H1 (cell line): Measurements from ENCODE around the gene PRDM2. TPM values are rescaled to one million over a fixed set of nuclear protein-coding genes. Genes with fewer than 3 reads are reported as not detected.

Experiments used
- CTCF ChIA-PET: fragments of 300-600 bp; sonication (Branson Sonifier 250); formaldehyde crosslinking; loops from one replicate; lab custom pipeline; 2021; ENCODE audit not compliant: partially characterized antibody; lab: Charles Lee
- POLR2A ChIA-PET: fragments of 300-600 bp; sonication (Branson Sonifier 250); formaldehyde crosslinking; loops from one replicate; lab custom pipeline; 2021; ENCODE audit warnings: inconsistent platforms; ENCODE audit not compliant: partially characterized antibody; lab: Charles Lee
- DNase-seq, 2 experiments: peaks; one replicate each; pipeline versions ENCODE4 v3.0.0 to v3.0.0-alpha.2; 2010 to 2022; ENCODE audit warnings: low spot score in 2 of 2, low read depth in 1 of 2, mixed read lengths in 1 of 2
- FAIRE-seq: peaks from 2 replicates; lab custom pipeline; 2011; peaks lifted over from hg19 to GRCh38; lab: Jason Lieb, UNC
- H2AFZ ChIP-seq: 2 replicates; pipeline ENCODE4 v1.8.1; 2012; ENCODE audit warnings: low read length, inconsistent platforms
- H2AK5ac ChIP-seq: 2 replicates; pipeline ENCODE4 v1.6.1; 2013; ENCODE audit warnings: low read depth, low read length
- H2BK120ac ChIP-seq: replicated peaks from 2 replicates; pipeline ENCODE3; 2013; ENCODE audit warnings: low read depth, low read length, inconsistent platforms
- H2BK12ac ChIP-seq: 2 replicates; pipeline ENCODE4 v1.6.1; 2013; ENCODE audit warnings: low read depth, low read length
- H2BK15ac ChIP-seq: 2 replicates; pipeline ENCODE4 v1.6.1; 2013; ENCODE audit warnings: low read length
- H2BK20ac ChIP-seq: 2 replicates; pipeline ENCODE4 v1.6.1; 2013; ENCODE audit warnings: low read length
- H2BK5ac ChIP-seq: 2 replicates; pipeline ENCODE4 v1.6.1; 2013; ENCODE audit warnings: low read depth, low read length
- H3K14ac ChIP-seq: 2 replicates; pipeline ENCODE4 v1.6.1; 2013; ENCODE audit warnings: inconsistent platforms; ENCODE audit not compliant: insufficient read length
- H3K18ac ChIP-seq: 2 replicates; pipeline ENCODE4 v1.6.1; 2013; ENCODE audit warnings: low read length; ENCODE audit errors: extremely low read depth
- H3K23ac ChIP-seq: 2 replicates; pipeline ENCODE4 v1.6.1; 2013; ENCODE audit warnings: inconsistent platforms; ENCODE audit not compliant: insufficient read length
- H3K23me2 ChIP-seq: 2 replicates; pipeline ENCODE4 v1.6.1; 2013; ENCODE audit warnings: low read depth, low read length
- H3K27ac ChIP-seq: 2 replicates; pipeline ENCODE4 v1.6.1; 2011; ENCODE audit warnings: low read depth, low read length, inconsistent platforms
- H3K27me3 ChIP-seq, 4 experiments: replicated peaks in 1 of 4; 1 replicate in 1 of 4; 2 replicates in 3 of 4; pipeline versions ENCODE4 v1.6.1 to v1.8.1; 2011 to 2013; ENCODE audit warnings: low read length in 3 of 4, mild to moderate bottlenecking in 3 of 4, inconsistent platforms in 2 of 4, mixed read lengths in 2 of 4, moderate library complexity in 1 of 4; ENCODE audit not compliant: control insufficient read depth in 3 of 4, insufficient read depth in 3 of 4; ENCODE audit errors: extremely low read depth in 1 of 4
- H3K36me3 ChIP-seq, 4 experiments: 2 replicates each; pipeline versions ENCODE4 v1.6.1 to v1.8.1; 2011 to 2013; ENCODE audit warnings: mild to moderate bottlenecking in 4 of 4, low read length in 3 of 4, moderate library complexity in 2 of 4, control low read depth in 1 of 4, inconsistent platforms in 1 of 4; ENCODE audit not compliant: insufficient read depth in 4 of 4, control insufficient read depth in 2 of 4
- H3K4ac ChIP-seq: replicated peaks from 2 replicates; pipeline ENCODE3; 2013; ENCODE audit warnings: low read length, low read depth, mixed read lengths, inconsistent platforms; ENCODE audit not compliant: insufficient read length
- H3K4me1 ChIP-seq, 4 experiments: replicated peaks in 1 of 4; 1 replicate in 1 of 4; 2 replicates in 3 of 4; pipeline versions ENCODE4 v1.6.1 to v1.8.1; 2011 to 2013; ENCODE audit warnings: low read length in 3 of 4, inconsistent platforms in 2 of 4, mixed read lengths in 1 of 4; ENCODE audit not compliant: insufficient read depth in 4 of 4, control insufficient read depth in 3 of 4
- H3K4me2 ChIP-seq, 2 experiments: 2 replicates each; pipeline versions ENCODE4 v1.6.1 to v1.8.1; 2011 to 2013; ENCODE audit warnings: low read depth in 2 of 2, low read length in 2 of 2, control low read depth in 1 of 2, inconsistent platforms in 1 of 2, mild to moderate bottlenecking in 1 of 2; ENCODE audit not compliant: insufficient read depth in 1 of 2
- H3K4me3 ChIP-seq, 4 experiments: fragments of 200-600, 300-600 bp in 1 of 4; sonication (generic), shearing (Covaris generic), sonication (Bioruptor Twin) in 1 of 4; 2 replicates each; pipeline versions ENCODE4 v1.5.1 to v1.8.1; 2011 to 2016; ENCODE audit warnings: low read length in 4 of 4, low read depth in 3 of 4, control low read depth in 2 of 4, inconsistent platforms in 2 of 4, mild to moderate bottlenecking in 2 of 4, mixed read lengths in 1 of 4, moderate library complexity in 1 of 4; ENCODE audit not compliant: insufficient read depth in 2 of 4; ENCODE audit errors: extremely low read depth in 1 of 4
- H3K56ac ChIP-seq: replicated peaks from 2 replicates; pipeline ENCODE3; 2013; ENCODE audit warnings: low read depth, mild to moderate bottlenecking, mixed read lengths, low read length, inconsistent platforms; ENCODE audit not compliant: insufficient read length
- H3K79me1 ChIP-seq: 2 replicates; pipeline ENCODE4 v1.6.1; 2013; ENCODE audit warnings: low read depth, low read length, control low read depth
- H3K79me2 ChIP-seq, 2 experiments: 2 replicates each; pipeline versions ENCODE4 v1.6.1 to v1.8.1; 2012 to 2013; ENCODE audit warnings: low read length in 2 of 2, mild to moderate bottlenecking in 2 of 2, inconsistent platforms in 1 of 2; ENCODE audit not compliant: insufficient read depth in 2 of 2, control insufficient read depth in 1 of 2
- H3K9ac ChIP-seq, 4 experiments: replicated peaks in 1 of 4; 1 replicate in 1 of 4; 2 replicates in 3 of 4; pipeline versions ENCODE4 v1.6.1 to v1.8.1; 2011 to 2013; ENCODE audit warnings: low read depth in 3 of 4, low read length in 3 of 4, control low read depth in 2 of 4, mild to moderate bottlenecking in 2 of 4, moderate library complexity in 2 of 4, inconsistent platforms in 1 of 4; ENCODE audit errors: extremely low read depth in 1 of 4
- H3K9me3 ChIP-seq, 2 experiments: 2 replicates each; pipeline versions ENCODE4 v1.6.1 to v1.8.1; 2012 to 2013; ENCODE audit warnings: mild to moderate bottlenecking in 2 of 2, moderate library complexity in 2 of 2, control low read depth in 1 of 2, inconsistent platforms in 1 of 2, low read depth in 1 of 2, low read length in 1 of 2, mixed read lengths in 1 of 2; ENCODE audit not compliant: insufficient read depth in 2 of 2
- H4K20me1 ChIP-seq, 2 experiments: replicated peaks in 1 of 2; 2 replicates each; pipeline versions ENCODE3 to v1.8.1; 2011 to 2013; ENCODE audit warnings: inconsistent platforms in 2 of 2, low read length in 2 of 2, mild to moderate bottlenecking in 1 of 2; ENCODE audit not compliant: insufficient read depth in 2 of 2, control insufficient read depth in 1 of 2
- H4K5ac ChIP-seq: 2 replicates; pipeline ENCODE4 v1.6.1; 2013; ENCODE audit warnings: low read length, low read depth, mixed read lengths, inconsistent platforms; ENCODE audit not compliant: insufficient read length
- H4K8ac ChIP-seq: 2 replicates; pipeline ENCODE4 v1.8.0; 2013; ENCODE audit warnings: mild to moderate bottlenecking, moderate library complexity, low read length, inconsistent platforms; ENCODE audit not compliant: insufficient read depth; ENCODE audit errors: extremely low read depth
- H4K91ac ChIP-seq: replicated peaks from 2 replicates; pipeline ENCODE3; 2013; ENCODE audit warnings: low read length, mixed read lengths, inconsistent platforms; ENCODE audit not compliant: insufficient read length
- CREB1 ChIP-seq: IDR thresholded peaks from 2 replicates; pipeline ENCODE4 v1.6.1; 2012; ENCODE audit warnings: inconsistent platforms
- WGBS, 2 experiments: shearing (Covaris generic) in 1 of 2; methylation state at CpG; one replicate each; pipeline versions ENCODE4 v1.1.6 to v1.1.7; 2013 to 2015; ENCODE audit warnings: low lambda C conversion rate in 2 of 2, mixed read lengths in 2 of 2, inconsistent platforms in 1 of 2, low coverage in 1 of 2, missing lambda C conversion rate in 1 of 2; ENCODE audit not compliant: insufficient replicate concordance in 2 of 2, insufficient coverage in 1 of 2, insufficient read length in 1 of 2; ENCODE audit errors: extremely low coverage in 1 of 2, missing lambda C conversion rate in 1 of 2; 5-methylcytosine and 5-hydroxymethylcytosine counted together
- polyA plus RNA-seq, 7 experiments: library from polyadenylated mRNA; depleted of rRNA in 3 of 7; stranded (reverse) in 5 of 7; unstranded in 2 of 7; fragments of >200 nt in 5 of 7; fragments of 200-250 nt in 2 of 7; gene quantifications; 1 replicate in 5 of 7; 2 replicates in 1 of 7; 4 replicates in 1 of 7; pipeline versions ENCODE4 v1.2.1 to v1.2.3, GENCODE V29; 2011 to 2013; ENCODE audit warnings: missing spikeins in 2 of 7, mixed read lengths in 2 of 7
- total RNA-seq: library from RNA; stranded (reverse); fragmentation: NEBNext Ultra II Directional; extraction: Animal tissue kit (Norgen Biotek cat#: 25700); gene quantifications from 2 replicates; pipeline ENCODE4 v1.2.1, GENCODE V29; 2021

The PRDM2 gene
- total and polyA plus RNA-seq, 2 of the 8 experiments (the other 6 are each of a cell fraction or from before 2014, with no cell fraction given) = 5.8 to 21.2 TPM

DNA sequence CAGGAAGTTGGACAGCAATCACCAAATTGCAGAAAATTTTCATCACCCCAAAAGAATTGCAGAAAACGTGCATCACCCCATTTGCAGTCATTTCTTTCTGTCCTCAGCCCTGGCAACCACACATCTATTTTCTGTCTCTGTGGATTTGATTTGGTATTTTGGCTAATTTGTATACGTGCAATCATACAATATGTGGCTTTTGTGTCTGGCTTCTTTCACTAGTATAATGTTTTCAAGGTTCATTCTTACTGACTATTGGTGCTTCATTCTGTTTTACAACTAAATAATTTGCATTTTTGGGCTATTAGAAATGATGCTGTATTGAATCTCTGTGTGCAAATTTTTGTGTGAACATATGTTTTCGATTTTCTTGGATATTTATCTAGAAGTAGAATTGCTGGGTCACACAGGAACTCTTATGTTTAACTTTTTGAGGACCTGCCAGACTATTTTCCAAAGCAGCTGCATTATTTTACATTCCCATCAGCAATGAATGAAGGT is 24.8 kb upstream of the PRDM2 start:
- no peaks in the 10 kb centered on the region for H3K23me2 ChIP-seq
- no peak overlapping the region for H3K4me2 ChIP-seq
- no peaks in the 10 kb centered on the region for H3K79me1 ChIP-seq
- H4K91ac ChIP-seq = no peak overlapping the region
- H3K79me2 ChIP-seq = no peaks in the 10 kb centered on the region
- no peak overlapping the region for H2BK12ac ChIP-seq
- no peak overlapping the region for H2BK15ac ChIP-seq
- H3K27me3 ChIP-seq = no peaks in the 10 kb centered on the region
- H3K36me3 ChIP-seq = no peaks in the 10 kb centered on the region
- peaks cover 0 to 2% of the 10 kb centered on the region in 2 experiments; a peak in 1 of 4 replicates for H3K9me3 ChIP-seq
- no peaks in the 10 kb centered on the region for H3K4me1 ChIP-seq
- H2AK5ac ChIP-seq = no peak overlapping the region
- no peak overlapping the region for H2BK5ac ChIP-seq
- H2AFZ ChIP-seq = no peak overlapping the region
- ChIA-PET POLR2A (no interaction called here), CTCF (interaction anchor here (1.7 kb wide), 2 partner anchors 9 to 130 kb away, joined by 3 read pairs; no protein-coding TSS in a partner anchor)
- no peak overlapping the region for H2BK20ac ChIP-seq
- H2BK120ac ChIP-seq = no peak overlapping the region
- H3K4ac ChIP-seq = no peak overlapping the region
- H4K5ac ChIP-seq = no peak overlapping the region
- no peak overlapping the region for H3K56ac ChIP-seq
- H3K4me3 ChIP-seq = no peak overlapping the region
- H3K18ac ChIP-seq = no peak overlapping the region
- no peak for FAIRE-seq
- no peak overlapping the region for H3K9ac ChIP-seq
- no peak overlapping the region for H4K8ac ChIP-seq
- no peak for TF ChIP-seq CREB1
- H3K27ac ChIP-seq = no peak overlapping the region
- 70% methylated on average over 3 of the region's 3 CpGs; no CpG with 5 or more reads in 1 of the 2 experiments for WGBS, 2 experiments
- no peak overlapping the region for H3K14ac ChIP-seq
- H3K23ac ChIP-seq = no peak overlapping the region
- no peak for DNase-seq
- no peaks in the 10 kb centered on the region for H4K20me1 ChIP-seq
